Measurements from ENCODE around the gene SH3PXD2A. TPM values are rescaled to one million over a fixed set of nuclear protein-coding genes. Genes with fewer than 3 reads are reported as not detected.

Gene SH3PXD2A
- total RNA-seq, 4 donors from 2014 or later, result 128 to 154 (median 136) TPM

DNA sequence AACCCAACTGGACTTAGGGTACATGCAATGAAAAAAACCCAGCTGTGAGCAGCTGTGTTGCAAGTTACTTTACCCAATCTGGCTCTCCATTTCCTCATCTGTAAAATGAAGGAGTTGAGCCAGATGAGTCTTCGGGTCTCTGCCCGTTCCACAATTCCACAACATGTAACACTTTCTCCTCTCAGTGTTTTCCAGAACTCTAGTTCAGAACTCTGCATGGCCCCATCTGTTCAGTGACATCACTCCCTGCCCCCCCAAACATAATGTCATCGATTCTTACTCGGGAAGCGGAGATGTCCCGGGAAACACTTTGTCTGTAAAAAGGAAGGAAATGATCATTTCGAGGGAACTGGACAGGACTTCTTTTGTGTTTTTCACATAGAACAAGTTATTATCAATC, 2.5 kb downstream of the SH3PXD2A start:
- H3K4me3 ChIP-seq, result peak overlapping the region in 2 of 4 donors; percentile 5 to 20
- peak in 1 of 2 donors; percentile 42 for TF ChIP-seq EP300 (IDR thresholded peaks at IDR 0.05)
- TF ChIP-seq, protein P1, sequence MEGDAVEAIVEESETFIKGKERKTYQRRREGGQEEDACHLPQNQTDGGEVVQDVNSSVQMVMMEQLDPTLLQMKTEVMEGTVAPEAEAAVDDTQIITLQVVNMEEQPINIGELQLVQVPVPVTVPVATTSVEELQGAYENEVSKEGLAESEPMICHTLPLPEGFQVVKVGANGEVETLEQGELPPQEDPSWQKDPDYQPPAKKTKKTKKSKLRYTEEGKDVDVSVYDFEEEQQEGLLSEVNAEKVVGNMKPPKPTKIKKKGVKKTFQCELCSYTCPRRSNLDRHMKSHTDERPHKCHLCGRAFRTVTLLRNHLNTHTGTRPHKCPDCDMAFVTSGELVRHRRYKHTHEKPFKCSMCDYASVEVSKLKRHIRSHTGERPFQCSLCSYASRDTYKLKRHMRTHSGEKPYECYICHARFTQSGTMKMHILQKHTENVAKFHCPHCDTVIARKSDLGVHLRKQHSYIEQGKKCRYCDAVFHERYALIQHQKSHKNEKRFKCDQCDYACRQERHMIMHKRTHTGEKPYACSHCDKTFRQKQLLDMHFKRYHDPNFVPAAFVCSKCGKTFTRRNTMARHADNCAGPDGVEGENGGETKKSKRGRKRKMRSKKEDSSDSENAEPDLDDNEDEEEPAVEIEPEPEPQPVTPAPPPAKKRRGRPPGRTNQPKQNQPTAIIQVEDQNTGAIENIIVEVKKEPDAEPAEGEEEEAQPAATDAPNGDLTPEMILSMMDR (IDR thresholded peaks at IDR 0.05), result no peak
- no peak for TF ChIP-seq POLR2A (IDR thresholded peaks at IDR 0.05)
- peak in 1 of 2 donors; percentile 45 for DNase-seq (ENCODE audit: low spot score in 2 of 2)
- H3K36me3 ChIP-seq, result no peaks in the 10 kb centered on the region
- no peaks in the 10 kb centered on the region for H3K27me3 ChIP-seq
- H3K27ac ChIP-seq, result peak overlapping the region; percentile 10 to 97 (median 90)
- WGBS, 2 donors, result 22 to 28% methylated on average over 7 of the region's 7 CpGs
- peaks cover 0 to 82% (median 50%) of the 10 kb centered on the region in 4 donors for H3K4me1 ChIP-seq
- no peaks in the 10 kb centered on the region for H3K9me3 ChIP-seq

DNA sequence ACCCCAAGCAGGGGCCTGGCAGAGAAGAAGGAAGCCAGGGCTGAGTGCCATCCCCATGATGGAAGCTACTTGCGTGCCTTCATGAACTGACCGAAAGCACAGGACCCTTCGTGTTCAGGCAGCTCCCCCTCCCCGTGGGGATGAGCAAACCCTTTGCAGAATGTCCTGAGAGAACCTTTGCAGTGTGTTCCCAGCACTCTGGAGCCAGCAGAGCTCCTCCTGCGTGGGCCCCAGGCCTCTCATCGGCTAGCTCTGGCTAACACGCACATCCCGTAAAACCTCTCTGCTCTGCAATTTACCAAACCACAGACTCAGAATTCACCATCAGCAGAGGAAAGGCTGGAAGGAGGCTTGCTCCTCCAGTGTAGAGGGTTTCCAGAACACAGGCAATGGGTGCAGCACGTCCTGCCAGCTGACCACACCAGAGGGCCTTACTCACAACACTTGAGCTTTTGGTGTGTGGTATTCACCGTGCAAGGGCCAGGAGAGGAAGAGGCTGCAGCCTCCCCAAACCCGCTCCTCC, 3.1 kb downstream of the SH3PXD2A start:
- H3K9me3 ChIP-seq, result no peaks in the 10 kb centered on the region
- H3K4me3 ChIP-seq, result peak overlapping the region in 3 of 4 donors; percentile 5 to 20 (median 16)
- H3K4me1 ChIP-seq, result peaks cover 0 to 84% (median 50%) of the 10 kb centered on the region in 4 donors
- H3K27me3 ChIP-seq, result no peaks in the 10 kb centered on the region
- DNase-seq (ENCODE audit: low spot score in 2 of 2), result no peak
- TF ChIP-seq, protein P1 (IDR thresholded peaks at IDR 0.05), result no peak
- TF ChIP-seq EP300 (IDR thresholded peaks at IDR 0.05) (no peak), POLR2A (IDR thresholded peaks at IDR 0.05) (no peak)
- peak overlapping the region; percentile 10 to 97 (median 90) for H3K27ac ChIP-seq
- H3K36me3 ChIP-seq, result no peaks in the 10 kb centered on the region
- WGBS, 2 donors, result 26 to 36% methylated on average over 11 of the region's 11 CpGs

DNA sequence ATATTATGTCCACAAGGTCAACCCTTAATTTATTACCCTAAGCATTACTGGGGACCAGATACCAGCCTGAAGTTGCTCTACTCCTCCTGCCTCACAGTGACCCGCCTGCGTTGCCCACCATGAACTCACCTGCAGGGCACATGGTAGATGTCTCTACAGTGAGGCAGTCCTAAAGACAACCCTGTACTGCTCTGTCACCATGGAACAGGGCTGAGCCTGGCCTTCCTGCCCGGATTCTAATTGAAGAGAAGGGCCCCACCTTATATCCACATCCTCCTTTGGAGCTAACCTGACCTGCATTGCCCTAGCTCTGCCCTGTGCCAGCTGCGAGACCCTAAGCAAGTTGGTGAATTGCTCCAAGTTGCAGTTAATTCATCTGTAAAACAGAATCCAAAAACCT, 4.1 kb downstream of the SH3PXD2A start:
- DNase-seq (ENCODE audit: low spot score in 2 of 2), result no peak
- peaks cover 0 to 85% (median 52%) of the 10 kb centered on the region in 4 donors for H3K4me1 ChIP-seq

DNA sequence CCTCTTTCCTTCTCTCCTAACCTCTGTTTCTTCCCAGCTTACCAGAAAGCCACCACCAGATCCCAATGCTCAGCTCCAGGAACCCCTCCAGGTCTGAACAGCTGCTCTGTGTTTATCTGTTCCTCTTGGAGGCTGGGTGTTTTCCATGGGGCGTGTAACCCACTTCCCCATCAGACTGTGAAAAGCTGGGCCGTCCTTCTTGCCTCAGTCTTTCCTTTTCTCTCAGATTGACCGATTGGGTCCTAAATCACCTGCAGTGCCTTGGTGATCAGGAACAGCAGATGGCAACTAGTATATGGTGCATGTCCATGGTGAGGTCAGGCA, 4.8 kb downstream of the SH3PXD2A start:
- Histone ChIP-seq H3K9me3 (no peaks in the 10 kb centered on the region), H3K4me3 (no peak overlapping the region), H3K27ac (peak overlapping the region; percentile 0 to 97 (median 80)), H3K4me1 (peaks cover 0 to 85% (median 53%) of the 10 kb centered on the region in 4 donors), H3K27me3 (no peaks in the 10 kb centered on the region), H3K36me3 (no peaks in the 10 kb centered on the region)
- no peak for TF ChIP-seq POLR2A (IDR thresholded peaks at IDR 0.05)
- TF ChIP-seq, protein P1 (IDR thresholded peaks at IDR 0.05), result no peak
- TF ChIP-seq EP300 (IDR thresholded peaks at IDR 0.05), result no peak
- no peak for DNase-seq (ENCODE audit: low spot score in 2 of 2)
- 49 to 51% methylated on average over 3 of the region's 3 CpGs for WGBS, 2 donors

More for the DNA sequence above, 4.1 kb downstream of the SH3PXD2A start:
- no peak overlapping the region for H3K4me3 ChIP-seq
- H3K36me3 ChIP-seq, result no peaks in the 10 kb centered on the region
- H3K27ac ChIP-seq, result peak overlapping the region in 3 of 4 donors; percentile 87 to 97 (median 94)
- no peaks in the 10 kb centered on the region for H3K9me3 ChIP-seq
- H3K27me3 ChIP-seq, result no peaks in the 10 kb centered on the region
- TF ChIP-seq, protein P1 (IDR thresholded peaks at IDR 0.05), result no peak
- no peak for TF ChIP-seq EP300 (IDR thresholded peaks at IDR 0.05)
- TF ChIP-seq POLR2A (IDR thresholded peaks at IDR 0.05), result no peak
- 65 to 72% methylated on average over 4 of the region's 4 CpGs for WGBS, 2 donors

DNA sequence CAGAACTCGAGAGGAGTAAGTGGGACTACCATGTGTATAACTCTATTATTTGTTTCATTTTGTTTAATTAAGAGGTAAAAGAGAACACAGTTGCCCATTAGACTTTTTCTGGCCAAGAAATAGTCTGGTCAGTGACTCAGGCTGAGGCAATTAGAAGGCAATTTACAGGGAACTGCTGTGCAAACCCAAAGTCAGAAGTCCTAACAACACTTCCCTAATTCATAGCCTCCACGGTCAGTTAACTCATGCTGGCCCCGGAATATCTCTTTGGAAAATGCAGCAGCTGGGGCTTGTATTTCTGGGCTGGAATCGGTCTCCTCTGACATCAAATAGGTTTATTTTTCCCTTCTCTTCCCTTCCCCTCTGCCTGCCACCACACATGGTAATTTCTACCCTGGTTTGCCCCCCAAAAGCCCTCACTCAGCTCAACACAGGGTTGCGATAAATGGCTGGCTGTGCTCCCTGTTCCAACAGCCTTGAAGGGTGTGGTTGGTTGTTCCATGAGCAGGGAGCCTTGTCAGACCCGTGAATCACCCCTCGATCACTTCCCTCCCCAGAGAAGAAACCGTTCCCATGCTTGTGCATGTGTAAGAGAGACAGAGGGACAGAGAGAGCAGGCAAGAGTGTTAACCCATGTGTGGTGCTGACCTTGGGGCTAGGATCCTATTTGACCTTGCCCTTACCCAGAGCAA, 5.3 kb downstream of the SH3PXD2A start:
- peak overlapping the region in 1 of 4 donors; percentile 4 for H3K4me3 ChIP-seq
- H3K27me3 ChIP-seq, result no peaks in the 10 kb centered on the region
- no peaks in the 10 kb centered on the region for H3K9me3 ChIP-seq
- DNase-seq (ENCODE audit: low spot score in 2 of 2), result no peak
- H3K27ac ChIP-seq, result peak overlapping the region; percentile 0 to 97 (median 80)
- H3K36me3 ChIP-seq, result no peaks in the 10 kb centered on the region
- peaks cover 0 to 87% (median 55%) of the 10 kb centered on the region in 4 donors for H3K4me1 ChIP-seq
- no peak for TF ChIP-seq POLR2A (IDR thresholded peaks at IDR 0.05)
- TF ChIP-seq EP300 (IDR thresholded peaks at IDR 0.05), result peak in 1 of 2 donors; percentile 25
- TF ChIP-seq, protein P1 (IDR thresholded peaks at IDR 0.05), result no peak
- WGBS, 2 donors, result 16 to 20% methylated on average over 8 of the region's 8 CpGs
